Heart right ventricle (tissue), 16 donors: Measurements from ENCODE around the gene TRUB1. TPM values are rescaled to one million over a fixed set of nuclear protein-coding genes. Genes with fewer than 3 reads are reported as not detected.

Experiments used
- ATAC-seq, 8 donors: fragments of 200-7000 bp; cut with Tn5 transposase; one replicate each; pipeline ENCODE4 v1.9.1; 2020; ENCODE audit warnings: mild to moderate bottlenecking in 8 of 8, moderate library complexity in 8 of 8, moderate number of reproducible peaks in 1 of 8
- DNase-seq, 2 donors: peaks; one replicate each; pipeline ENCODE4 v3.0.0-alpha.2; 2020
- H3K27ac ChIP-seq, 10 donors: fragments of 200-600 bp; sonication (generic) in 2 of 10; one replicate each; pipeline versions ENCODE4 v1.5.0 to v1.8.0; 2020 to 2022; ENCODE audit warnings: mild to moderate bottlenecking in 3 of 10
- H3K27me3 ChIP-seq, 7 donors: fragments of 200-600 bp; one replicate each; pipeline ENCODE4 v1.8.0; 2021 to 2022; ENCODE audit warnings: mild to moderate bottlenecking in 2 of 7
- H3K36me3 ChIP-seq, 9 donors: fragments of 200-600 bp; sonication (generic) in 1 of 9; one replicate each; pipeline versions ENCODE4 v1.5.0 to v1.8.0; 2020 to 2022; ENCODE audit warnings: mild to moderate bottlenecking in 2 of 9
- H3K4me1 ChIP-seq, 9 donors: fragments of 200-600 bp; sonication (generic) in 1 of 9; one replicate each; pipeline versions ENCODE4 v1.5.0 to v1.8.0; 2020 to 2022; ENCODE audit warnings: mild to moderate bottlenecking in 4 of 9
- H3K4me3 ChIP-seq, 10 donors: fragments of 200-600 bp; sonication (generic) in 2 of 10; one replicate each; pipeline versions ENCODE4 v1.5.0 to v1.8.0; 2020 to 2022; ENCODE audit warnings: mild to moderate bottlenecking in 7 of 10, moderate library complexity in 2 of 10
- H3K9me3 ChIP-seq, 11 donors: fragments of 200-600 bp in 10 of 11; sonication (generic) in 2 of 11; one replicate each; pipeline versions ENCODE4 v1.5.0 to v1.8.0; 2013 to 2022; ENCODE audit warnings: mild to moderate bottlenecking in 2 of 11, control low read depth in 1 of 11, moderate library complexity in 1 of 11
- WGBS, 2 donors: extraction: QIAGEN DNeasy Blood & Tissue Kit; methylation state at CpG; one replicate each; pipeline ENCODE4 v1.1.7; 2013; ENCODE audit warnings: inconsistent platforms in 1 of 2; 5-methylcytosine and 5-hydroxymethylcytosine counted together
- intact Hi-C, 10 donors: fragments of 100-400 bp; cut with DNase I; formaldehyde crosslinking; loops; one replicate each; pipeline versions ENCODE4 v1.11.1 to v1.14.2; 2022
- polyA plus RNA-seq, 2 donors: library from polyadenylated mRNA; stranded (reverse); fragments of 200-250 nt; gene quantifications; one replicate each; pipeline ENCODE4 v1.2.3, GENCODE V29; 2013
- total RNA-seq, 10 donors: library from RNA; stranded (reverse); fragmentation: NEBNext Ultra II Directional in 3 of 10; extraction: Animal tissue kit (Norgen Biotek cat#: 25700) in 3 of 10; gene quantifications; one replicate each; pipeline versions ENCODE4 v1.2.1 to v1.2.4, GENCODE V29; 2021 to 2023
- TF ChIP-seq, protein P1 (sequence below), 9 donors: fragments of 200-600 bp; sonication (generic) in 2 of 9; IDR thresholded peaks; one replicate each; pipeline versions ENCODE4 v1.5.0 to v1.8.0; 2021 to 2022; ENCODE audit warnings: antibody characterized with exemption in 9 of 9, mild to moderate bottlenecking in 5 of 9, moderate library complexity in 1 of 9
- donor health status: Arrhythmogenic right ventricular cardiomyopathy.
- donor health status: ischemic (EF 13 %, LVEDD 7.1; RV severe dilation, severe dysfunction).
- donor health status: healthy with polysubstance abuse.
- donor health status: DM: no; HTN: yes; CAD: no.
- donor health status: DM: no; HTN: no; CAD: no.
- donor health status: ischemic (EF 25% LVEDD 6.9; RV normal size, moderate dysfunction).
- donor health status: ischemic (EF 25% LVEDD 5.7; RV mildly dilated, moderate dysfunction).
- donor health status: healthy.
- donor health status: DM: yes; HTN: yes; CAD: no.
- donor health status: Ischemic cardiomyopathy.
- donor health status: ischemic (EF 35%, LVEDD 5.7; RV mildly dilated, moderate dysfunction).
- donor health status: nonischemic (EF 11% LVEDD 7.7; RV severe dilation, severe dysfunction).
- donor health status: DM: yes; HTN: yes; CAD: no.
- donor health status: PGD.
- donor health status: ischemic (EF 29% LVEDD 5.4; RV normal size, mild dysfunction).
- donor health status: nonischemic (EF 23%, LVEDD 6.1; RV moderate dilation, normal function).

The TRUB1 gene
- total and polyA plus RNA-seq, 12 donors = 3.9 to 29.8 (median 18.6) TPM

DNA sequence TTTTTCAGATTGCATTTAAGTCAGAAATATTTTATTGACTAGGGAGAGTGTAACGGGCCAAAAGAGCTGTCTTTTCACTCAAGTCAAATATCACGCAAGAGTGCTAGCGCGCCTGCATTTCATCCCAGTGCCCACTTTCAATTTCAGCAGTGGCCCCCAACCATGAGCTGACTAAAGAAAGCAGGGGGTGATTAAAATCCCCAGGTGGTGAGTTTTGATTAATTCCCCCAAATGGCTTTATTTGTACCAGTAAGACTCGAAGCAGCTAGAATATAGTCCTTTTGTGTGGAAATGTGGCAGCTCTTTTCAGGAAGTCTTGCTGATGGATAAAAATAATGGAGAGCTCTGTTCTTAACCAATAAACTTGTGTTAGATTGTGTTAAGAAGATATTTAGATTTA is 35.3 kb downstream of the TRUB1 start:
- Histone ChIP-seq H3K27ac (no peak overlapping the region), H3K4me3 (no peak overlapping the region), H3K27me3 (no peaks in the 10 kb centered on the region), H3K4me1 (peaks cover 0 to 25% (median 2%) of the 10 kb centered on the region in 9 donors), H3K36me3 (peaks cover 0 to 27% (median 3%) of the 10 kb centered on the region in 9 donors), H3K9me3 (no peaks in the 10 kb centered on the region)
- DNase-seq (no peak), ATAC-seq (no peak)
- intact Hi-C loops = no loop called here
- TF ChIP-seq, protein P1, sequence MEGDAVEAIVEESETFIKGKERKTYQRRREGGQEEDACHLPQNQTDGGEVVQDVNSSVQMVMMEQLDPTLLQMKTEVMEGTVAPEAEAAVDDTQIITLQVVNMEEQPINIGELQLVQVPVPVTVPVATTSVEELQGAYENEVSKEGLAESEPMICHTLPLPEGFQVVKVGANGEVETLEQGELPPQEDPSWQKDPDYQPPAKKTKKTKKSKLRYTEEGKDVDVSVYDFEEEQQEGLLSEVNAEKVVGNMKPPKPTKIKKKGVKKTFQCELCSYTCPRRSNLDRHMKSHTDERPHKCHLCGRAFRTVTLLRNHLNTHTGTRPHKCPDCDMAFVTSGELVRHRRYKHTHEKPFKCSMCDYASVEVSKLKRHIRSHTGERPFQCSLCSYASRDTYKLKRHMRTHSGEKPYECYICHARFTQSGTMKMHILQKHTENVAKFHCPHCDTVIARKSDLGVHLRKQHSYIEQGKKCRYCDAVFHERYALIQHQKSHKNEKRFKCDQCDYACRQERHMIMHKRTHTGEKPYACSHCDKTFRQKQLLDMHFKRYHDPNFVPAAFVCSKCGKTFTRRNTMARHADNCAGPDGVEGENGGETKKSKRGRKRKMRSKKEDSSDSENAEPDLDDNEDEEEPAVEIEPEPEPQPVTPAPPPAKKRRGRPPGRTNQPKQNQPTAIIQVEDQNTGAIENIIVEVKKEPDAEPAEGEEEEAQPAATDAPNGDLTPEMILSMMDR (IDR thresholded peaks at IDR 0.05) = no peak
- WGBS, 2 donors = 92 to 94% methylated on average over 5 of the region's 5 CpGs

- DNase-seq = no peak
- Histone ChIP-seq H3K36me3 (peaks cover 0 to 27% (median 3%) of the 10 kb centered on the region in 9 donors), H3K27me3 (no peaks in the 10 kb centered on the region), H3K27ac (peak overlapping the region in 6 of 10 donors; percentile 8 to 65 (median 41)), H3K9me3 (no peaks in the 10 kb centered on the region), H3K4me1 (peaks cover 0 to 22% (median 0%) of the 10 kb centered on the region in 9 donors), H3K4me3 (no peak overlapping the region)
- ATAC-seq = no peak
- intact Hi-C loops = no loop called here
- TF ChIP-seq, protein P1 (IDR thresholded peaks at IDR 0.05) = no peak
Observed at GRCh38 chr10:114973997-114974396, 36.0 kb downstream of the TRUB1 start.

- Histone ChIP-seq H3K4me1 (peaks cover 0 to 19% (median 0%) of the 10 kb centered on the region in 9 donors), H3K27me3 (no peaks in the 10 kb centered on the region), H3K9me3 (no peaks in the 10 kb centered on the region), H3K4me3 (no peak overlapping the region), H3K36me3 (peaks cover 0 to 27% (median 3%) of the 10 kb centered on the region in 9 donors), H3K27ac (peak overlapping the region in 6 of 10 donors; percentile 8 to 65 (median 41))
- intact Hi-C loops = no loop called here
- TF ChIP-seq, protein P1 (IDR thresholded peaks at IDR 0.05) = no peak
- ATAC-seq (peak in 4 of 8 donors; percentile 61 to 71 (median 66)), DNase-seq (no peak)
- WGBS, 2 donors = 73 to 81% methylated on average over 5 of the region's 5 CpGs
Observed at GRCh38 chr10:114974625-114975024, 36.6 kb downstream of the TRUB1 start.

- DNase-seq (no peak), ATAC-seq (no peak)
- TF ChIP-seq, protein P1 (IDR thresholded peaks at IDR 0.05) = no peak
- WGBS, 2 donors = 82 to 85% methylated on average over 3 of the region's 3 CpGs
- Histone ChIP-seq H3K27me3 (no peaks in the 10 kb centered on the region), H3K4me1 (peaks cover 0 to 16% (median 0%) of the 10 kb centered on the region in 9 donors), H3K4me3 (no peak overlapping the region), H3K36me3 (peaks cover 0 to 29% (median 3%) of the 10 kb centered on the region in 9 donors), H3K9me3 (no peaks in the 10 kb centered on the region), H3K27ac (peak overlapping the region in 5 of 10 donors; percentile 8 to 65 (median 52))
- intact Hi-C loops = no loop called here
Observed at GRCh38 chr10:114975091-114975490, 37.1 kb downstream of the TRUB1 start.
